C4-2B (cell line): ENCODE measurements around the gene MVB12B.

Experiments
- CTCF ChIP-seq: fragments of 450-650 bp; conservative IDR thresholded peaks from 2 replicates; pipeline ENCODE4 v1.5.1; 2017; ENCODE audit warnings: mild to moderate bottlenecking
- ZFX ChIP-seq: fragments of 450-650 bp; IDR thresholded peaks from 2 replicates; pipeline ENCODE4 v1.6.1; 2017

GRCh38 chr9:126423916-126424185 lies 97.2 kb downstream of the MVB12B start:
- TF ChIP-seq CTCF (no peak), ZFX (no peak)
